SU-DHL-6 (cell line): Measurements from ENCODE around the gene NSMCE1.
"Not testable (repeated sequence)": the region's sequence is repeated elsewhere in the genome, so short reads cannot be mapped to it uniquely, and the experiment has no call there.

Source experiments
- H2AFZ ChIP-seq: fragments of 200-600 bp; sonication (generic); 2 replicates; pipeline ENCODE4 v1.6.1; 2014; ENCODE audit warnings: low read depth, mild to moderate bottlenecking, moderate library complexity, mixed read lengths, antibody characterized with exemption, low read length; ENCODE audit not compliant: severe bottlenecking
- H3F3A ChIP-seq: fragments of 200-600 bp; shearing (Covaris generic); 2 replicates; pipeline ENCODE4 v1.6.0; 2016; ENCODE audit warnings: antibody characterized with exemption, mild to moderate bottlenecking; ENCODE audit not compliant: insufficient read depth
- H3K27ac ChIP-seq: fragments of 200-600 bp; sonication (generic); 2 replicates; pipeline ENCODE4 v1.5.1; 2016; ENCODE audit warnings: low read depth, mild to moderate bottlenecking, low read length, moderate library complexity, mixed read lengths
- H3K27me3 ChIP-seq: fragments of 200-600 bp; sonication (generic), shearing (Covaris generic); 2 replicates; pipeline ENCODE4 v1.6.0; 2014; ENCODE audit warnings: mild to moderate bottlenecking, low read length
- H3K36me3 ChIP-seq: fragments of 200-600 bp; sonication (generic); 2 replicates; pipeline ENCODE4 v1.6.1; 2014; ENCODE audit warnings: mild to moderate bottlenecking, low read length, mixed read lengths
- H3K4me2 ChIP-seq: fragments of 300-600, 200-600 bp; shearing (Covaris generic), sonication (generic); 2 replicates; pipeline ENCODE4 v1.6.0; 2014; ENCODE audit warnings: low read length, low read depth, mild to moderate bottlenecking; ENCODE audit not compliant: poor library complexity, severe bottlenecking
- H3K4me3 ChIP-seq: fragments of 200-600 bp; sonication (generic); 2 replicates; pipeline ENCODE4 v1.5.1; 2014; ENCODE audit warnings: antibody characterized with exemption, low read length, mild to moderate bottlenecking, mixed read lengths; ENCODE audit not compliant: insufficient read depth, poor library complexity, severe bottlenecking
- H3K79me2 ChIP-seq: fragments of 200-600 bp; sonication (generic); 2 replicates; pipeline ENCODE4 v1.6.1; 2014; ENCODE audit warnings: mild to moderate bottlenecking, low read length, moderate library complexity; ENCODE audit not compliant: insufficient read depth
- H3K9ac ChIP-seq: fragments of 200-600 bp; sonication (generic); 2 replicates; pipeline ENCODE4 v1.7.0; 2014; ENCODE audit warnings: mild to moderate bottlenecking, low read length
- H3K9me2 ChIP-seq: fragments of 200-600 bp; sonication (generic); replicated peaks from 2 replicates; pipeline ENCODE4 v1.6.1; 2014; ENCODE audit warnings: low read length; ENCODE audit not compliant: insufficient read depth
- H3K9me3 ChIP-seq: fragments of 200-600 bp; sonication (generic); 2 replicates; pipeline ENCODE4 v1.6.1; 2014; ENCODE audit warnings: low read length, mixed read lengths; ENCODE audit not compliant: insufficient read depth
- H4K20me1 ChIP-seq: fragments of 200-600 bp; sonication (generic); 2 replicates; pipeline ENCODE4 v1.6.1; 2014; ENCODE audit warnings: low read depth, mild to moderate bottlenecking, antibody characterized with exemption, low read length, moderate library complexity, mixed read lengths
- EZH2phosphoT487 ChIP-seq: fragments of 200-600 bp; sonication (generic), shearing (Covaris generic); conservative IDR thresholded peaks from 2 replicates; pipeline ENCODE4 v1.6.1; 2018; ENCODE audit warnings: mild to moderate bottlenecking, antibody characterized with exemption, low read length, moderate library complexity, mixed read lengths
- TF ChIP-seq, protein P1 (sequence below): fragments of 200-600 bp; sonication (generic); IDR thresholded peaks from one replicate; pipeline ENCODE4 v1.5.1; 2017; ENCODE audit warnings: antibody characterized with exemption, mild to moderate bottlenecking, low read length, moderate library complexity; ENCODE audit not compliant: insufficient read depth, poor library complexity, severe bottlenecking

The NSMCE1 gene

DNA sequence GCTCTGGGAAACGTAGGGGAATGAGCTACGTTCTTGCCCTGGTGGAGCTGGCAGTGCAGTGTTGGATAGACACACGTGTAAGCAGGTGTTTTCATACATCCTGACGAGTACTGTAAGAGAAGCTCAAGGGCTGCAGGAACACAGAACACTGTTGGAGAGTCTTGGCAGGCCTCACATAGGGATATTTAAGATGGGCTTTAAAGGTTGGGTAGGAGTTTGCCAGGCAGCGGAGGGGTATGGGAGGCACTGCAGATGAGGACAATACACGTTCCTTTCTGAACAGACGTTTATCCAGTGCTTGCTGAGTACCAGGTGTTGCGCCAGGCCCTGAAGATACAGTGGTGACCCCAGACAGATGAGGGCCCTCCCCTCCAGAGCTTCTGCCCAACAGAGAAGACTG lies 59.0 kb downstream of the NSMCE1 start:
- H3K27ac ChIP-seq: no peak overlapping the region
- no peak overlapping the region for H2AFZ ChIP-seq
- TF ChIP-seq, protein P1, sequence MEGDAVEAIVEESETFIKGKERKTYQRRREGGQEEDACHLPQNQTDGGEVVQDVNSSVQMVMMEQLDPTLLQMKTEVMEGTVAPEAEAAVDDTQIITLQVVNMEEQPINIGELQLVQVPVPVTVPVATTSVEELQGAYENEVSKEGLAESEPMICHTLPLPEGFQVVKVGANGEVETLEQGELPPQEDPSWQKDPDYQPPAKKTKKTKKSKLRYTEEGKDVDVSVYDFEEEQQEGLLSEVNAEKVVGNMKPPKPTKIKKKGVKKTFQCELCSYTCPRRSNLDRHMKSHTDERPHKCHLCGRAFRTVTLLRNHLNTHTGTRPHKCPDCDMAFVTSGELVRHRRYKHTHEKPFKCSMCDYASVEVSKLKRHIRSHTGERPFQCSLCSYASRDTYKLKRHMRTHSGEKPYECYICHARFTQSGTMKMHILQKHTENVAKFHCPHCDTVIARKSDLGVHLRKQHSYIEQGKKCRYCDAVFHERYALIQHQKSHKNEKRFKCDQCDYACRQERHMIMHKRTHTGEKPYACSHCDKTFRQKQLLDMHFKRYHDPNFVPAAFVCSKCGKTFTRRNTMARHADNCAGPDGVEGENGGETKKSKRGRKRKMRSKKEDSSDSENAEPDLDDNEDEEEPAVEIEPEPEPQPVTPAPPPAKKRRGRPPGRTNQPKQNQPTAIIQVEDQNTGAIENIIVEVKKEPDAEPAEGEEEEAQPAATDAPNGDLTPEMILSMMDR: no peak
- TF ChIP-seq EZH2phosphoT487: no peak

DNA sequence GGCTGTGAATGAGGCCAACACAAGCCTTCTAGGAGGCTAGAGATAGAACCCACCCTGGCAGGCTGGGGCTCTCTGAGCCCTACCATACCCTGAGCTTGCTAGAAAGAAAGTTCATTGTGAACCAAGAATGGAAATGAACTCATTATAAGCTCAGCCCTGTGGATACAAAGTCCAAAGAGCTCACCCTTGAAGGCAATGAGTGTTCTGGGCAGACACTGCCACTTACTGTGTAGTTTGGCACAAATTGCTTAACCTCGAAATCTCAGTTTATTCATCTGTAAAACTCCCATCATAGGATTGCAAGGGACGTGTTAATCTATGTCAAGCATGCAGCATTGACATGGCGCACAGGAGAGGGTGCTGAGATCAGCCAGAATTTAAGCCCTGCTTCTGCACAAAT lies 59.8 kb downstream of the NSMCE1 start:
- H3K9ac ChIP-seq: no peak overlapping the region
- no peak for TF ChIP-seq EZH2phosphoT487
- TF ChIP-seq, protein P1: no peak

More for the DNA sequence above, 59.0 kb downstream of the NSMCE1 start:
- Histone ChIP-seq H3K27me3 (no peaks in the 10 kb centered on the region), H3K9me2 (no peaks in the 10 kb centered on the region), H3F3A (peaks cover 13% of the 10 kb centered on the region), H3K79me2 (no peaks in the 10 kb centered on the region), H3K9ac (no peak overlapping the region), H3K9me3 (no peaks in the 10 kb centered on the region), H4K20me1 (no peaks in the 10 kb centered on the region), H3K36me3 (no peaks in the 10 kb centered on the region), H3K4me3 (no peak overlapping the region), H3K4me2 (no peak overlapping the region)

DNA sequence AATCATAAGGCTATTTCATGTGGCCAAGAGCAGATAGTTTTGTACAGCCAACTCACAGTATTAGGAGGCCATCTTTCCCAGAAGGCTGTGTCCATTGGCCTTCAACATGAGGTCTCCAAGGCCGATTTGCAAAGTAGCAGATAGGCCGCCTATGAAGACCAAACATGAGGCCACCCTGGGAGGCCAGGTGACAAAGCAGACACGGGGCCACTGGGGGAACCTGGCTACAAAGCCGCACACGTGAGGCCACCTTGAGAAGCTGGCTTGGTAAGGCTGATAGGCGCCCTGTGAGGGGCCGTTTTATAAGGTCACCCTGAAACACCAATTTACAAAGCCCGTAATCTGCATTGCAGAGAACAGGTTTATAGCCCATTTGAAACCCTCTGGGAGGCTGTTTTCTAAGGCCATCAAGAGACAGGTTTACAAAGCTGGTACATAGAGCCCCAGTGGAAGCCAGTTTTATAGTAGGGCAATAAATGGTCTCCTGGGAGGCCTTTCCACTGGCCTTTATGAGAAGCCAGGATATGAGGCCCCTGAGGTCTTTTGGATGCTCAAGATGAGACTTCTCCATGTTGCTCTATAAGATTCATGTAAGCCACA lies 60.4 kb downstream of the NSMCE1 start:
- H4K20me1 ChIP-seq: no peaks in the 10 kb centered on the region
- no peak overlapping the region for H3K27ac ChIP-seq
- H3K9me2 ChIP-seq: no peaks in the 10 kb centered on the region
- no peak overlapping the region for H3K4me3 ChIP-seq
- TF ChIP-seq EZH2phosphoT487: no peak
- TF ChIP-seq, protein P1: no peak
- H3K27me3 ChIP-seq: no peaks in the 10 kb centered on the region
- no peak overlapping the region for H3K9ac ChIP-seq
- H3K36me3 ChIP-seq: no peaks in the 10 kb centered on the region
- no peaks in the 10 kb centered on the region for H3K79me2 ChIP-seq
- peaks cover 16% of the 10 kb centered on the region for H3F3A ChIP-seq
- H3K4me2 ChIP-seq: no peak overlapping the region
- no peaks in the 10 kb centered on the region for H3K9me3 ChIP-seq
- no peak overlapping the region for H2AFZ ChIP-seq

More for the DNA sequence above, 59.8 kb downstream of the NSMCE1 start:
- H3F3A ChIP-seq: peaks cover 16% of the 10 kb centered on the region
- H4K20me1 ChIP-seq: no peaks in the 10 kb centered on the region
- no peaks in the 10 kb centered on the region for H3K9me2 ChIP-seq
- H3K4me3 ChIP-seq: no peak overlapping the region
- H3K79me2 ChIP-seq: no peaks in the 10 kb centered on the region
- H2AFZ ChIP-seq: no peak overlapping the region
- H3K4me2 ChIP-seq: no peak overlapping the region
- no peaks in the 10 kb centered on the region for H3K36me3 ChIP-seq
- no peak overlapping the region for H3K27ac ChIP-seq
- H3K9me3 ChIP-seq: no peaks in the 10 kb centered on the region
- no peaks in the 10 kb centered on the region for H3K27me3 ChIP-seq

DNA sequence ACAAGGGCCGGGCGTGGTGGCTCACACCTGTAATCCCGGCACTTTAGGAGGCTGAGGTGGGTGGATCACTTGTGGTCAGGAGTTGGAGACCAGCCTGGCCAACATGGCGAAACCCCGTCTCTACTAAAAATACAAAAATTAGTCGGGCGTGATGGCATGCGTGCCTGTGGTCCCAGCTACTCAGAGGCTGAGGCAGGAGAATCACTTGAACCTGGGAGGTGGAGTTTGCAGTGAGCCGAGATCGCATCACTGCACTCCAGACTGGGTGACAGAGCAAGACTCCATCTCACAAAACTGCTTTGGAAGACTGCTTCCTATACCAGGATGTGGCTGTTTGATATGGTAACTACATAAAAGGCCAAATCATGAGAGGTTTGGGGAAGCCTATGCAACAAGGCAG lies 61.5 kb downstream of the NSMCE1 start:
- H3K27me3 ChIP-seq, H3K79me2 ChIP-seq, H3K4me2 ChIP-seq, H3K27ac ChIP-seq, H2AFZ ChIP-seq, H3K4me3 ChIP-seq, H4K20me1 ChIP-seq, H3K9me2 ChIP-seq, H3K9me3 ChIP-seq, H3K9ac ChIP-seq, H3K36me3 ChIP-seq: not testable (repeated sequence)
- H3F3A ChIP-seq: peaks cover 16% of the 10 kb centered on the region
